ENCODE measurements around the gene MARCO.
"Not testable (repeated sequence)": the region's sequence is repeated elsewhere in the genome, so short reads cannot be mapped to it uniquely, and the experiment has no call there.

Gene MARCO

DNA sequence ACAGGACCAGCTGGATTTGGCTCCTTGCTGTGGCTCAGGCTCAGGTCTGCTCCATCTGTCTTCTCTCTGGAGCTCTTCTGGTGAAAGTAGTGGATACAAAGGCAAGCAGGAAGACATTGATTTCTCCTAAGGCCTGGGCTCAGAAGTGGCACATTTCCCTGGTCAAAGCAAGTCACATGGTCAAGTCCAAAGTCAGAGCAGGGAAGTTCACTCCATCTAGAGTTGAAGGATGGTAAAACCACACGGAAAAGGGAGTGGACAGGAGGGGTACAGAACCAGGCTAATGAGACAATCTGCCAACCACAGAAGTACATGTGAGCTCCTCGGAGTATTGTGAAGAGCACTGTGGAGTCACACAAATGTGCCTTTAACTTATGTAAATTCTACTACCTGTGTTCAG is 66.1 kb downstream of the MARCO start:
- no peak for DNase-seq

DNA sequence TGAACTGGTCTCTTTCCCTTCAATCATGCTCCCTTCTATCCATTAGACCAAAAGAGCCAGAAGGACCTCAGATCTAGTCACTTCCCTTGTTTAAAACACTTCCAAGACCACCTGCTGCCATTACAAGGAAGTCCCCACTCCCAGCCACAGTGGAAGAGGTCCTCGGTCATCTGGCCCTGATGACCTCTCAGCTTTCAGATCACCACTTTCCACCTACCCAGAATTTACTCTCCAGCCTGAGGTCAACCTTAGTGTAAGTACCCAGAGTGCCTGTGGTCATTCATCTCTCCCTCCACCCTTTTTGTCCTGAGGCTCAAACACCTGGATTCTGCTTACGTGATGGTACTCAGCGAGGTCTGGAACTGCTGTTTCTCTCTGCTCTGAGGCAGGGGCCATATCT is 67.1 kb downstream of the MARCO start:
- DNase-seq, result no peak

DNA sequence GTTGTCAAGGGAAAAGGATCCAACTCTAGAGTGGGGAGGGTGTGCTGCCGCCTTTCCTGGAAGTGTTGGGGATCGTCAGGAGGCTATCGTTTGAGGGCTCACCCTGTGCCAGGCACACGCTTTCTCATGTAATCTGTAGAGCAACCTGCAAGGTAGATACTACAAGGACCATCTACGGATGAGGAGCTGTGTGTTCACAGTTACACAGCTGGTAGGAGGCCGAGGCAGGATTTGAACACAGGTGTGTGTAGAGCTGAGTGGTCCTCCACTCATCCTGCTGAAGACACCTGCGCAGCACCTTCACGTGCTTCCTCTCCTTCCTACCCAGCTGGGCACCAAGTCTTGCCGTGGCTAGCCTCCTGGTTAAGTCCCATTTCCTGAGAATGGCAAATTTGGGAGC is 68.3 kb downstream of the MARCO start:
- DNase-seq, result no peak

DNA sequence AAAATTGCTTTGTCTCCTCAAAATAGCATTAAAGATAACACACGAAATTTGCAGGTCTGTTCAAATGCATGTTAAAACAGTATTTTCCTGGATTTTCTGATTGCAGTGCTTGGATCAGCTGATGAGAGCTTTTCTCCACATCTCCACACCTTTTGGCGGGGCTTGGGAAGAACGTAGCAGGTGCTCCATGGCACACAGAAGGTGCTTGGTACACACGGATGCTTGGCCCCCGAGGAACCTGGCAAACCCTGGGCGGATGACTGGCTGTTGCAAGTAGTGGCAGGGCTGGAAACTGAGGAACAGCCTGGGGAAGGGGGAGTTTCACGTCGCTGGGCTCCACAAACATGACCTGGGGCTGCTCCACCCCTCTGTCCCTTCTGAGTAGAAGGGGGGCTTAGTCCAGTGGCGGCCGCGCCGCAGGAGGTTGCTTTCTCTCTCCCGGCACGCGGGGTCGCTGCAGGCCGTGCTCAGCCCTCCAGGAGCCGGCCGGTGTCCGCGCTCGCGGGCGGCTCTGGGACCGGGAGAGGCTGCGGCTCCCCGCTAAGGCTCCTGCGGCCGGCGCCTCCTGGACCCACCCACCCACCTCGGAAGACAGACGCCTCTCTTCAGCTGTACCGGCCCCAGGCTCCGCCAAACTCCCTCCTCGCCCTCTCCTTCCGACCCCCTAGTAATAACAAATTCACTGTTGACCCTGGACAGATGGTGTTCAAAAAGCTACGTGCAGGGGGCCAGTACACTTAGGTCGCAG is 69.3 kb downstream of the MARCO start:
- DNase-seq, result no peak

DNA sequence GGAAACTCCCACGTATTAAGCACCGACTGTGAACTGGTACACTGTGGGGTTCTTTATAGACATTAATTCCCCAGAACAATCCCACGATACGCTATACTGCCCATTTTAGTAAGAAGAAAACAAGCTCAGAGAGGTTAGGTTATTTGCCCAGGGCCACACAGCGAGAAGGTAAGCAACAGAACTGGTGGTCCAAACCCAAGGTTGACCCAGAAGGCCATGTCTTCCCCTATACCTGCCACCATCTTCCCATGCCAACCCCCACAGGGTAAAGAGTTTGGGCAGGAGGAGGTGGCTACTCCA is 69.9 kb downstream of the MARCO start:
- DNase-seq, result no peak

DNA sequence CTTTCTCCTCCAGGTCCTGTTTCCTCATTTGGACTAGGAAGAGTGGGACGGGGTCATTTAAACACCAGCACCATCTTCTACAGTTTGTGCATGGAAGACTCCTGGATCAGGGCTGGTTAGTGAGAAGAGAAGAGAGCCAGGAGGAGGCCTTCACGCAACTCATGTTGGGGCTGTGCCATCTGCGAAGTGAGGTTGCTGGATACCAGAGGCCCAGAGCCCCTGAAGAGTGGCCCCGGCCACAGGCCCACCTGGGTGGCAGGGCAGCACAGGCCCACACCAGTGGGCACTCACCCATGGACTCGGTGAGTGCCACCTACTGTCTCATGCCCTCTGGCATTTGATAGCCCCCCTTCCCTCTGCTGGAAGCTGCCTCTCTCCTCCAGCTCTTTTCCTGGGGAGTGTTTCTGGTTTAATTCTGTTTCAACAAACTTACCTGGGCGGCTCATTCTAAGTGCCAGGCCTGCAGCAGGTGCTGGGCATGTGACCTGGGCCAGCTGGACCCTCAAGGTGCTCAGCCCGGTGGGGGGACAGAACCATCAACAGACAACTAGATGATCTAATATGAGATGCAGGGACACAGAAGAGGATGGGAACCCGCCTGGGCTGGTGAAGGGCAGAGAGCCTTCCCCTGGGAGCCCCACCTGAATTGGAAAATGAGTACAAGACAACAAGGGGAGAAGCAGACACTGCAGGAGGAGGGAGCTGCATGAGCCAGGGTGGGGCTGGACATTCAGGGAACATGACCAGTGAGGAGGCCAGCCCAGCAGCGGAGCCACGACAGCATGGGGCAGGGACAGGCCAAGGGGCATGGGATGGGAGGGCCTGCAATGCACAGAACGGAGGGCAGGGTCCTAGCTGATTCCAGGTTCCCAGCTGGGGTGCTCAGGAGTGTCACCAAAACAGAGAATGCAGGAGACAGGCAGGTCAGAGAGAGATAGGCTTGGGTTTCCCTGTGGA is 70.6 kb downstream of the MARCO start:
- no peak for DNase-seq

DNA sequence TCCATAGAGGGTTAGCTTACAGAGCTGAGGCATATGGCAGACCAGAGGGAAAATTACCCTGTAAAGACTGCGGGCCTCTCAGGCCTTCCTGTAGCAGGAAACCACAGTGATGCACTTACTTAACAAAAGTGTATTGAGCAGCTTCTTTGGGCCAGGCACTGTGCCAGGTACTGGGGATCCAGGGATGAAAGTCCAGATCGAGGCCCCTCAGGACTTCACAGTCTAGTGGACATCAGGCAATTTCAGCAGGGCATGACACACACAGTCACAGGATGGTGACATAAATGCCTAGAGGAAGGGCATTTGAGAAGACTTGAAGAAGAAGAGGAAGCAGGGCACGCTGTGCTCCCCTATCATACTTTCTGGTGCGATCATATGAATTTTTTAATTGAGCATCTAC is 71.7 kb downstream of the MARCO start:
- DNase-seq, result no peak

DNA sequence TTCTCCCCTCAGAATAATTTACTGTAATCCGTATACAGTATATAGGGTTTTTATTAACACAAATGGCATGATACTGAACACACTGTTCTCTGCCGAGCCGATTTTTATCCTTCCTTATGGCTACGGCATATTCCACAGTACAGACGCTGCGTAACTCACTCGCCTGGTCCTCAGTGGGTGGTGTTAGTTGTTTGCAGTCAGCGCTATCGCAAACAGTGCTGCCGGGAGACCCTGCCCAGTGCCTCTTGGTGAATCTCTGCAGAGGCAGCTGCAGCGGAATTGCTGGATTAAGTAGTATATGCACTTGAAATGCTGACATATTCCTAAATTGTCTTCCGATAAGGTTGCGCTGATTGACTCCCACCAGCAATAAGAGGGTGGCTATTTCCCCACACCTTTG is 73.9 kb downstream of the MARCO start:
- DNase-seq, result no peak

DNA sequence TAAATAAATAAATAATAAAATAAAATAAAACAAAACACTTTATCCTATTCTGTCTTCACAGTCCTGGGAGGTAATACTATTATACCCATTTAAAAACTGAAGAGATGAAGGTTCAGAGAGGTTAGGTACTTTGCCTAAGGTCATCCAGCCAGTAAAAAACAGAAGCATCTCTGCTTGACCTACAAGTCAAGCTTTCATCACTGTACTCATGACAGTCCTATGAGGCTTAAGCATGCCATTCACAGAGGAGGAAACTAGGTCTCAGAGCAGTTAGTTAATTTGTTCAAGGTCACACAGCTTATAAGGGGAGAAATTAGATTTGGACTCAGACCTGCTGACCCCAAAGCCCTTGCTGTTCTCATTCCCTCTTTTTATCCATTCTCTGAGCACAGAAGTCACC is 77.5 kb downstream of the MARCO start:
- no peak for DNase-seq

DNA sequence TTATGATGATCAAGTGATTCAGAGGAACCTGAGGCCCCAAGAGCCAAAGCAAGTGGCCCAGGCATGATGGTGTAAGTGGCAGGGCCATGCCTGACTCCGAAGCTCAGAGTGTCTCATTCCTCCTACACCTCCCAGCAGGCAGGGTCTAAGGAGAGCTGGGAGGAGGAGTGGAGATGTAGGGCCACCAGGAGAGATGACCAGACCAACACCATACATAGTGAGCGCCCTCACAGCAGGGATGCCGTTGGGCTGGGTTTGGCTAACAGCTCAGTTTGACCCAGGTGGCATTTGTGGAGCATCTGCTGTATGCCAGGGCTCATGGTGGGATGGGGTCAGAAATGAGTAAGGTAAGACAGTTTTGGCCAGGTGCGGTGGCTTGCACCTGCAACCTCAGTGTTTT is 80.7 kb downstream of the MARCO start:
- DNase-seq, result no peak

DNA sequence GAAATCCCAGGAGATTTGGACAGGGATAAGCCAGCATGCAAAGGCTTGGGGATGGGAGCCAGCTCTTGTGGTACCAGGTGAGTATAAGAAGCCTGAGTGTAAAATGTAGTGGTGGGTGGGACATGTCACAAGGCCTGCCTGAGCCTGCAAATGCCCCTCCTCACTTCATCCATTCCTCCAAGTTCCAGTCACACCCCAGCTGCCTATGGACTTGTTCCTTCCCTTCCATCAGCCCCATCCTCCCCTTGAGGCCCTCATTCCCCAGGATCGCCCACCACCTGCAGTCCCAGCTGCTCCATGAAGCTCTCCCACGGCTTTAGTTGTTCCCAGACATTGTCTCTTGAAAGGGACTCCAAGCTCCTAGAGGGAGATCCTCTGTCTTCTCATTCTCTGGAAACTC is 81.5 kb downstream of the MARCO start:
- no peak for DNase-seq

DNA sequence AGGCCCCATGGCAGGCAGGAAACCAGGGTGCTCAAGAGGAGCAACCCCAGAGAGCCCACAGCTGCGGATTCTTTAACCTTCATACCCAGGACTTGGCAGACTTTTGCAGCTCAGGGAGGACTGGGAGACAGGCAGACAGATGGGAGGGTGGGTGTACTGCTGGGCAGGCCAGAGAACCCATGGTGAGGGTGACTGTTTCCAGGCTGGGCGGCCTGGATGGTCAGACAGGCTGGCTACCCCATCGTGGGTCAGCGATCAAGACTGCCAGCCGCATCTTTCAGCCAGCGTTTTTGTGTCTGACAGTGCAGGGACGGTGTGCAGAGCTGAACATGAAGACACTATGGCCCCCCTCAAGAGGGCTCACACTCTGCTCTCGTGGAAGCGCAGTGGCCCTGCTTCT is 82.2 kb downstream of the MARCO start:
- DNase-seq, result no peak

DNA sequence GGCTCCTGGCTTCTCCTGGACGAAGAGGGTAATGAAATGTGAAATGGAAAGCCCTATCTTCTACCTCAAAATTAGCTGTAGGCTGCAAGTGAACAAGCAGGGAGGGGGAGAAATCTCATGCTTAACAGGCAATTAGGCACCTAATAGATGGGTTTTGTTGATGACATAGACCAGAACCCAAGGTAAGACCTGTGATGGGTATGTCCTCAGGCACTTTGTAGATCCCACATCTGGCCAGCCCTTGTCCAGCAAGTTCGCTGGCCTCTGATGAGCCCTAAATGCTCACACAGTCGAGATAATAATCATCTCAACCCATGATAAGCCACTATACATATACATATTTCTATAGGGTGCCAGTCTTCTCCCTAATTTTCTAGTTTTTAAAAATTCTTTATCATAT is 82.6 kb downstream of the MARCO start:
- DNase-seq, result no peak

DNA sequence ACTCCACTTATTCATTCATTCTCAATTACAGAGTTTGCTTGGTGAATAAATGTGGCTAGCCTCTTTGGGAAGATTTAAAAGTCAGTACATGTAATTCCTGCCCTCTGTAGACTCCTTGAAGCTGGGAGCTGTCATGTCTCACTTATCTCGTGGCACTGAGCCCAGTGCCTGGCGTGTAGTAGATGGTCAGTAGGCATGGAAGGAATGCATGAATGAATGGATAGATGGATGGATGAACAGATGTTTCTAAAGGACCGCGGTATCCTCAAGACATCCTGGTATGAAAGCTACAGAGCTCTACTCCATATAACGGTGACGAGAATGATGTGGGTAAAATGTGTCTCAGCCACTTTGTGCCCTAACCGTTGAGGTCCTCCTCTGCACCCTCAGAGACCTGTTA is 83.0 kb downstream of the MARCO start:
- no peak for DNase-seq

DNA sequence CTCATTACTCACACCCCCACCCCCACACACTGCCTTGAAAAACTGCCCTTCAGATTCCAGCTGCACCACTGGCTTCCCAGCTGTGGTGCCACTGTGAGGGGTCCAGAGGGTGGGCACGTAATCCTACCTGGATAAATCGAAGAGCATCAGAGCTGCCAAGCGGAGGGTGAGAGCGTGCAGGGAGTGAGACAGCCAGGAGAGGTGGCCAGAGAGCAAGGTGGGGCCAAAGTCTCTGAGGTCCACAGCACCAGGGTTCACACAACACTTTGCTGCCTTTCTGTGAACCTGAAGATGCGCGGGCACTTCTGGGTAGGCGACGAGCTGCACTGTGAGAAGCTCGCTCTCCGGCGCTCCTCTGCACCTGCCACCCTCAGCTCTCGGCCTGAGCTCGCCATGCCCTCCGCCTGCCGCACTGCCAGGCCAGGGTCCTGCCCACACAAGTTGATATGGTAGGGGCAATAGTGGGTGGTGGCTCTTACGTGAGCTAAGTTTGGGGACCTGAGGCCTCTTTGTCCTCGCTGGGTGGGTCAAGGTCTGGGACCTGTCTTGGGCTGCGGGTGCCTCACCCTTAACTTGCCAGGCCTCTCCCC is 83.9 kb downstream of the MARCO start:
- no peak for DNase-seq

DNA sequence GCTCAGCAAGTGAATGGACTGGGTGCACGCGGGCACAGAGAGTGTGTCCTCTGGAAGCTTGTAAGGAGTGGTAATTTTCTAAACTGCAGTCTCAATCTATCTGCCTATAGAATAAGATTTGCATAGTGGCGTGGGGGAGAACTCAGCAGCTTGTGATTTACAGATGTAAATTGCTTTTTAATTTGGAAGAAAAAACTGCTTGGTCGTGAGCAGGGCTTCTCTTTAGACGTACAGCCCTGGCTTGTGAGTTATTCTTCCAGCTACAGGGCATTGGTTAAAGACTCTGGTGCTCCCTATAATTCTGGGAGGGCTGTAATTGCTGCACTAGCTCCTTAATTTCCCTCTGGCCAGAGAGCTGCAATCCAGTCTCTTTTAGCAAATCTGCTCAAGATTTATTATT is 84.9 kb downstream of the MARCO start:
- no peak for DNase-seq

DNA sequence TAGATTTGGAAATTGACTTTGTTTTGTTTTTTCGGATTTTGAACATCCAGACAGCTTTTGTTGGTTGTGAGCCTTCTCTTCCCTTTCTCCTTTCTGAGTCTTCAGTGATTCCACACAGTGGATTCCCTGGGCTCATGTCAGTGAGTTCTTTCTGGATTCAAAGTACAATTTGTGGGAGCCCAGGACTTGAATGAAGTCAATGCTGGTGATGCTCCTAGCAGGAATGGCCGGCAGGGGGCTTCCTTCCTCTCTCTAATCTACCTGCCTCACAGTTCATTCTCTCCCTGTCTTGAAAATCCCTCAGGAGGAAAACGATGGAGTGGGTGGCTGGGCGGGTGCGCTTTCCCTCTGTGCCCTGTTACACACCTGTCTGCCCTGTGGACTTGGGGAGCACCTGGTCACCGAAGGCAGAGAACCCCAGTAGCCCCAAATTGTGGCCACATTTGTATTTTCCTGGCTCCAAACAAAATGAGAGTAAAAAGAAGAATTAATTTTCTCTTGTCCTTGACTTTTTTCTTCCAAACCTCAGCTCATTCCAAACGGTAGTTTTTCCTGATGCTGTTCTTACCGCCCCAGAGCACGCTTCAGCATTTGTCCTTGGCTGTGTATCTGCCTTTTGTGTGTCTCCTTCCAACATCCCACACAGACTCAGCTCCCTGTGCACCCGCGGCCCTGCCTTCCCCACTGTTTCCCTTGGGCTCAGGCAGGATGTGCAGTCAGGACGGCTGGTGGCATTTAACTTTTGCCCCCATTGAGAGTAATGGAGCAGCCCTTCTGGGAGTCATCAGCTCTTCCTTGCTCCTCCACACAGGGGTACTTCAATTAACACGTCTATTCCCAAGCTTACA is 86.6 kb downstream of the MARCO start:
- DNase-seq, result no peak

DNA sequence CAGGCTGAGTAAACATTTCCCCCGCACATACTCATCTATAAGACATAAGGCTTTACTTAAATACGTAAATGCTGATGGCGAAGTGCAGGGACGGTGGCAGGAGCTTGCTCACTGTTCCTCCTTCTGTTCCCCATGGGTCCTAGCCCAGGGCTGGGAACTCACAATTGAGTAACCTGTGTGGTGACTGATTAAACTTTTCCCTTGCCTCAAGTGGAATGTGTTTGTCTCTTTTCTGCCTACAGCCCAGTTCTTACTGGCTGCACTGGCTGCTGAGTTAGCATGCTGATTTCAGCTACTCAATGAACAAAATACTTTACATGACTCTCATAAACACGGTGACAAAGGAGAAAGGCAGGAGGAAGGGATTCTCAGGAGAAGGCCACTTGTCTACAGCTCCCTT is 87.3 kb downstream of the MARCO start:
- no peak for DNase-seq

DNA sequence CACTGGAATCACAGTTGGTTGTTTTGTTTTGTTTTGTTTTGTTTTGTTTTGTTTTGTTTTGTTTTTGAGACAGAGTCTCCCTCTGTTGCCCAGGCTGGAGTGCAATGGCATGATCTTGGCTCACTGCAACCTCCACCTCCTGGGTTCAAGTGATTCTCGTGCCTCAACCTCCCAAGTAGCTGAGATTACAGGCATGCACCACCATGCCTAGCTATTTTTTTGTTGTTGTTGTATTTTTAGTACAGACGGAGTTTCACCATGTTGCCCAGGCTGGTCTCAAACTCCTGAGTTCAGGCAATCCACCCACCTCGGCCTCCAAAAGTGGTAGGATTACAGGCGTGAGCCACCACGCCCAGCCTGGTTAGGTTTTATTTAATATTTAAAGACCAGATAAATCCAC is 95.9 kb downstream of the MARCO start:
- DNase-seq, result not testable (repeated sequence)

DNA sequence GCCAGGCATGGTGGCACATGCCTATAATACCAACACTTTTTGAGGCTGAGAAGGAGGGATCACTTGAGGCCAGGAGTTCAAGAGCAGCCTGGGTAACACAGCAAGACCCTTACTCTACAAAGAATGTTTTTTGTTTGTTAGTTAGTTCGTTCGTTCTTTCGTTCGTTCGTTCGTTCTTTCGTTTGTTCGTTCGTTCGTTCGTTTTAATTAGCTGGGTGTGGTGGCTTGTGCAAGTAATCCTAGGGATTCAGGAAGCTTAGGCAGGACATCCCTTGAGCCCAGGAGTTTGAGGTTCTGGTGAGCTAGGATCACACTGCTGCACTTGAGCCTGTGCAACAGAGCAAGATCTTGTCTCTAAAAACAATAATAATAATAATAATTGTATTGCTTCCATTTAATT is 98.7 kb downstream of the MARCO start:
- DNase-seq, result no peak
